Fibroblast of skin of right quadriceps (primary cell): ENCODE data around the gene CRTAP.
"Not testable (repeated sequence)": the region's sequence is repeated elsewhere in the genome, so short reads cannot be mapped to it uniquely, and the experiment has no call there.

Source experiments
- DNase-seq: peaks from one replicate; pipeline ENCODE4 v3.0.0-alpha.2; 2013

CRTAP gene

GRCh38 chr3:33113772-33114621 lies at the start of gene CRTAP:
Gene CRTAP (plus strand): TSS chr3:33114014. CDS start chr3:33114078, 64 bp downstream.
- DNase-seq, result peak; percentile 94

- DNase-seq, result no peak
Observed at GRCh38 chr3:33064929-33065328, 48.9 kb upstream of the CRTAP start.

DNA sequence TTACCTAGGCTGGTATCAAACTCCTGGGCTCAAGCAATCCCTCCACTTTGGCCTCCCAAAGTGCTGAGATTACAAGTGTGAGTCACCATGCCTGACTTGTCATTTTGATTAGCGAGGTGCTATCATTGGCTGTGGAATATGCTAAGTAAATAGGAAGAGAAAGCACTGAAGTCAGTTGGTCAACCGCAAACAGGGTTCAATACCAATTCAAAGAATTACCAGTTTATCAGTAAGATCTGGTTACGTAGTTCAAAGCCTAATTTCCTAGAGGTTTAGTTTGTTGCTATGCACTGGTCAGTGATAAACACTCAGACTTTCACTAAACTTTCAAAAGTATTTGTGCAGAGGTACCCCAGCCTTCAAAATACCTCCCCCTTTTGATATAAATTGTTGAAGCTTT lies 46.3 kb upstream of the CRTAP start:
- peak; percentile 35 for DNase-seq

GRCh38 chr3:33069862-33070261 lies 44.0 kb upstream of the CRTAP start:
- peak; percentile 39 for DNase-seq

DNA sequence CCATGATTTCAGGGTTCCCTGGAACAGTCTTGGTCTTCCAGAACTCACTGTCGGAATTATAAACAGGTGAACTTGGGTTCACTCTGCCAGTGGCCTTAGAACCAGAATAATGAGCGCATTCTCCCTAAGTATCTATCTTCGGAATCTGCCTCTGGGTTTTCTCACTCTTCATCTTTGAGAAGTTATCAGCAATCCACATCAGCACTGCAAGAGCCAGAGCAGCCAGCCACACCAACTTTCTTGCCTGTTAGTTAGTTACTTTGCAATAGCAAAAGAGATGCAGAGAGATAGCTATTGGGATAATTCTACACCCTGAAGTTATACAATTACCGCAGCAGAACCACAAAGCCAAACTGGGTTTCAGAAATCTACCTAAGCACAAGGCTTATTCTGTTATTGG lies 42.6 kb upstream of the CRTAP start:
- no peak for DNase-seq

DNA sequence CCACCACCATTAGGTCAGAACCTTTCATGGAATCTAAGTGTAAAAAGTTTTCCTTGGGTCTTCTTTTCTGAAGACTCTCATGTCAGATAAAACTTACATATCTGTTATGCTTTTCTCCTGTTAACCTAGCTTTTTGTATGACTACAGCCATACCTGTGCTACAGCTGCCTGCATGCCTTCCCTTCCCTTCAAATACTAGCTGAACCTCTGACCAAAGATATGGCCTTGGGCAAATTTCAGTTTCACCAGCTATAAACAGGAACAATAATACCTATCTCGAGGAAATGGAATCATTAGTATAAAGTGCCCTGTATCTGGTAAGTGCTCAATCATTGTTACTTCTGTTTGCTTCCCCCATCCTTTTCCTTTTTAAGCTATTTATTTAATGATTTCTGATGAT lies 41.9 kb upstream of the CRTAP start:
- DNase-seq, result no peak

DNA sequence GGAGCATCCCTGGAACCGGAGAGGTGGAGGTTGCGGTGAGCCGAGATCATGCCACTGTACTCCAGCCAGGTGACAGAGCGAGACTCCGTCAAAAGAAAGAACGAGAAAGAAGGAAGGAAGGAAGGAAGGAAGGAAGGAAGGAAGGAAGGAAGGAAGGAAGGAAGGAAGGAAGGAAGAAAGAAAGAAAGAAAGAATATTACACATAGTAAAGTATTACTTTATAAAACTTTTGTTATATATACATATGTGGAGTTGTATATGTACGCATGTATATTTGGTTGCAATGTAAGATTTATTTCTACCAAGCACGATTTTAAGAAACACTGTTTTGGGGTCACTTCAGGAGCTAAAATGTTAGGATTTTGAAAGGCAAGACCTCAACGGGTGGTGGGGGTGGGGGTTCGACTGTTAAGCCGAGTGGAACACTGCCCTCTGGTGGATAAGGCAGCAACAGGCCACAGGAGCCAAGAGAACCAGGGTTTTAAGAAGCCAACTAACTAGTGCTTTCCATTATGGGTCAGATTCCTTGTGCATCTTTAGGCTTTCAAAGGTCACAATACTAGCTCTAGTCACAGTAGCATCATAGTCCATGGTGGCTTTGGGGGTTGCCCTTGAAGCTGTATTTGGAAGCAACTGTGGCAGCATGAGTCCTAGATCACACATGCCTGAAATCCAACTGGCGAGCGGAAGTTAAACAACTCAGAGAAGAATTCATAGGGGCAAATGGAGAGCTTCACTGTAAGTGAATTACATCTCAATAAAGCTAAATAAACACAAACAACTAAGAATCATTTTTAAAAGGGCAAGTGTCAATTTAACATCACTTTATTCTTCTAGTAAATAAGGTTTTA lies 39.4 kb upstream of the CRTAP start:
- peak; percentile 65 for DNase-seq

GRCh38 chr3:33075995-33076394 lies 37.8 kb upstream of the CRTAP start:
- DNase-seq, result peak; percentile 66

DNA sequence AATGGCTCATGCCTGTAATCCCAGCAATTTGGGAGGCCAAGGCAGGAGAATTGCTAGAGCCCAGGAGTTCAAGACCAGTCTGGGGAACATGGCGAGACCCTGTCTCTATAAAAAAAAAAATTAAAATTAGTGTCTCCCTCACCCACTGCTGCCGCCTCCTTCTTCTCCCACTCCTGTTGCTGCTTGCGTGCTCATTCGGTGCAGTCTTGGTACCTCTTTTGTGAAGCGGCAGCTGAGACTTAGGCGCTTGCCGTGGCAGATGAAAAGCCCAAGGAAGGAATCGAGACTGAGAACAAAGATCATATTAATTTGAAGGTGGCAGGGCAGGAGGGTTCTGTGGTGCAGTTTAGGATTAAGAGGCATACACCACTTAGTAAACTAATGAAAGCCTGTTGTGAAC lies 36.9 kb upstream of the CRTAP start:
- DNase-seq, result no peak

DNA sequence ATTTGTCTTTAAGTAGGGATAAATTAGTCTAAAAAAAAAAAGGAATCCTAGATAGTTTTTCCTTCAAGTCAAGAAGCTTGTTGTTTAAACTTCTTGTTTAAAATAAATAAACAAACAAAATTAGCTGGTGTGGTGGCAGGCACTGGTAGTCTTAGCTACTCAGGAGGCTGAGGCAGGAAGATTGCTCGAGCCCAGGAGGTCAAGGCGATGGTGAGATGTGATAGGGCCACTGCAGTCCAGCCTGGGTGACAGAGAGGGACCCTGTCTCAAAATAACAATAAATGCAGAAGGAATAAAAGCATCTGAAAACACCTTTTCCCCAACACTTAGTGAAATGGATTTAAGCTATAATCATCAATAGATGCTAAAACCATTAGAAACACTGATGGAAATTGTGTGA lies 35.8 kb upstream of the CRTAP start:
- no peak for DNase-seq

DNA sequence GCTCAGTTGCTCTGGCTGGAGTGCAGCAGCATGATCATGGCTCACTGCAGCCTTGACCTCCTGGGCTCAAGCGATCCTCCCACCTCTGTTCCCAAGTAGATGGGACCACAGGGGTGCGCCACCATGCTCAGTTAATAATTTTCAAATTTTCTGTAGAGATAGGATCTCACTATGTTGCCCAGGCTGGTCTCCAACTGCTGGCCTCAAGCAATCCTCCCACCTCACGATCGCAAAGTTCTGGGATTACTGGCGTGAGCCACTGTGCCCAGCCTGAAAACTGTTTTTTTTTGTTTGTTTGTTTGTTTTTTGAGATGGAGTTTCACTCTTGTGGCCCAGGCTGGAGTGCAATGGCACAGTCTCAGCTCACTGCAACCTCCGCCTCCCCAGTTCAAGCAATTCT lies 34.0 kb upstream of the CRTAP start:
- not testable (repeated sequence) for DNase-seq

GRCh38 chr3:33081812-33082211 lies 32.0 kb upstream of the CRTAP start:
- no peak for DNase-seq

GRCh38 chr3:33083958-33084357 lies 29.9 kb upstream of the CRTAP start:
- no peak for DNase-seq

- no peak for DNase-seq
Observed at GRCh38 chr3:33088691-33089090, 25.1 kb upstream of the CRTAP start.

DNA sequence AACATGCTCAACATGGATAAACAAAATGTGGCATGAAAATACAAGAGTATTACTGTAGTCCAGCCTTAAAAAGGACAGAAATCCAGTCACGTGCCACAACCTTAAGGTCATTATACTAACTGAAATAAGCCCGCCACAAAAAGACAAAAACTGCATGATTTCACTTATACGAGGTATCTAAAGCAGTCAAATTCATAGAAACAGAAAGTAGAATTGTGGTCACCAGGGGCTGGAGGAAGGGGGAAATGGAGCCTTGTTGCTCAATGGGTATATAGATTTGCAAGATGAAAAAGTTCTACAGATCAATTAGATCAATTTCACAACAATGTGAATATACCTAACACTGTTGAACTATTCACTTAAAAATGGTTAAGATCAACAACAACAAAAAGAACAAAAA lies 24.3 kb upstream of the CRTAP start:
- DNase-seq, result no peak

GRCh38 chr3:33091746-33092145 lies 22.1 kb upstream of the CRTAP start:
- DNase-seq, result no peak

DNA sequence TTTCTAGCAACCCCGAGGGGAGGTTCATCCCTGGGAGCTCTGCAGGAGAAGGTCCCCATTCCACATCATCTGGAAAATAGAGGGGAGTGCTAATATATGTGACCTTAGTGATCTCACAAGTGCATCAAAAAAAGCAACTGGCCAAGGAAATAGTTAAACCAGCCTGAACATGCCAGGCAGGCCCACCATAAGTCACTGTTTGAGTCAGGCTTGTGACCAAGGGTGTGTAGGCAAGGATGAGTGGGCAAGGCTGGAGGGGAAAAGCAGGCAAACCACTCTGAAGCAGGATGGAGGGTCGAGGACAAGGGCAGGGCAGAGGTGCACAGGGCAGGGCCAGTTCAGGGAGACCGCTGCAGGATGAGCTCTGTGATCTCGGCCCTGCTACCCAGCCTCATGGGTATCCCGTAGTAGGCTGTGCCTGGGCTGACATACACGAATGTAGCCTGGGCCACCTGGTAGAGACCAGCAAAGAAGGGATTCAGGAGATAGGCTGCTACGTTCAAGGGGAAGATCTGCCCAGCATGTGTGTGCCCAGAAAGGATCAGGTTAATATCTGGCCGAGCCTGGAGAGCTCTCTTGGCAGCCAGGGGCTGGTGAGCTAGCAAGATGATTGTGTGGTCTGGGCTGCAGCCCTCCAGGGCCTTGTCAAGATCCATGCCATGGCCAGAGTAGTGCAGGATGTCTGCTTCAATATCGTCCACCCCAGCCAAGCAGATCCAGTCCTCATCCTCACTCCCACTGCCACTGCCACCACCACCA lies 21.1 kb upstream of the CRTAP start:
- DNase-seq, result no peak

DNA sequence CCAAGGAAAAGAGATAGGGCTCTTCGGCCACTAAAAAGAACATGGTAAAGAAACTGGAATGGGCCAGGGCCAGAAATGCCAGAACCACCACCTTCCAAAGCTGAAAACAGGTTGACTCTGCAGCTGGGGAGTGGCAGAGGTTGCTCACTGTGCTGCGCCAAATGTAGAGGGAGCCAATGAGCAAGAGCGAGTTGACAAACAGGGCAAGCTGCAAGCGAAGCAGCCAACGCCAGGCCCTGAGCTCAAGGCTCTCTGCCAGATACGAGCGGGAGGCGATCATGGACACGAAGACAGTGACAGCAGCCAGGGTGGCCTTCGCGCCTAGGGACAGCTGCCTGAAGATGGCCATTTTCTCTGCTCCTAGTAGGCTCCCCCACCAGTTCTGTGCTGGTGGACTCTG lies 20.0 kb upstream of the CRTAP start:
- no peak for DNase-seq

GRCh38 chr3:33095436-33095835 lies 18.4 kb upstream of the CRTAP start:
- DNase-seq, result no peak

GRCh38 chr3:33096093-33096868 lies 17.5 kb upstream of the CRTAP start:
- peak; percentile 29 for DNase-seq

DNA sequence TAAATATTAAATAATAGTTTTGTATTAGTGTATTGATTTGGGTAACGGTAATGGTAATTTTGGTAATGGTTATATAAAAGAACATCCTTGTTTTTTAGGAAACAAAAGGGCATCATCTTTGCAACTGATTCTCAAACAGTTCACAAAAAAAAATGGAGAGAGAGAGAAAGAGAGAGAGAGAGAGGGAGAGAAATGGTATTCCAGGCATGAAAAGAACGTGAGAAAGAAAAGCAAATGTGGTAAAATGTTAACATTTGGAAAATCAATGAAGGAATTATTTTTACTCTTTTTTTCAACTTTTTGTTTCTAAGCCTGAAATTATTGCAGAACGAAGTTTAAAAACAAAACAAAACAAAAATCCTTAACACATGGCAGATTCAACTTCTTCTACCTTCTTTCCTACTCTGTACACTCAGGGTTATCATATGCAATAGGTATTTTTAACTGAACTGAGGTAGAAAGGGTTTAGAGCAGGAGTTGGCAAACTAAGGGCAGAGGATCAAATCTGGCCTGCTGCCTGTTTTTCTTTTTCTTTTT lies 14.6 kb upstream of the CRTAP start:
- DNase-seq, result no peak

GRCh38 chr3:33099701-33100100 lies 14.1 kb upstream of the CRTAP start:
- no peak for DNase-seq
